DMS 273 treated with DMSO at 0.1 percent for 48 hours (cell line): Measurements from ENCODE around the gene MAGI2.

Source experiments
- DNase-seq: peaks from one replicate; lab custom pipeline; 2025; lab: John Stamatoyannopoulos, UW

The MAGI2 gene

DNA sequence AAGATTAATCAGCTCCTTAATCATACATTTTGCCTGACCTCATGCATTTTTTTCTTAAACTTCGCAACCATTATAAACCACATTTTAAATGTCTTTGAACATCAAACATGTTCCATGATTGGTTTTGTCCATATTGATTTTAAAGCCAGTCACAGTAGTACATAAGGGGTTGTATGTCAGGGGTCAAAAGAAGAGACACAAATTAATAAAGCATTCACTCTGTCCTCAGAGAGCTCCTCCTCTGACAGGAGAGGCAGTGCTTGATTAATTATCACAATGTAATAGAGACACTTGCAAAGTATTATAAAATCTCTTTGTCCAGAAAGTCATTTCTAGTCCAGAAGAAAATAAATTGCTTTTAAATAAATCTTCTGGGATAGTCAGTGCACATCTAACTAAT lies 195.5 kb downstream of the MAGI2 start:
- DNase-seq = no peak

DNA sequence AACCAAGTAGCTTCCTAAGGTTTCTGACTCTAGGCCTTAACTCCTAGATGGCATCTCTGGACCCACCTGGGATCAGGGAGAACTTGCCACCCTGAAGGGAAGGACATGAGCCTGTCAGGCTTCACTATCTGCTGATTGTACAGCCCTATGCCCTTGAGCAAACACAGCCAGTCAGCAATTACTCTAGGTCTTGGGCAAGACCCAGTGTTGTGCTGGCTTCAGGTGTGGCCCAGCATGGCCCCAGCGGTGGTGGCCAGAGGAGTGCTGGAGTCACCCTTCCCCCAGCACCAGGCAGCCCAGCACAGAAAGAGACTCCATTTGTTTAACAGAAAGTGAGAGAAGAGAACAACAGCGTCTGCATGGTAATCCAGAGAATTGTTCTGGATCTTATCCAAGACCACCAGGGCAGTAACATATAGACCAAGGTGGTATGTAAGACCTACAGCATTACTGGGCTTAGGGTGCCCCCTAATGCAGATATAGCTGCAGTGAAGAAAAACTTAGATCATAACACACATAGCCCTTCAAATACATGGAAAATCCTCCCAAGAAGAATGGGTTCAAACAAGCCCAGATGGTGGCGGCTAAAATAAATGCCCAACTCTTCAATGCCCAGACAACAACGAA lies 207.7 kb downstream of the MAGI2 start:
- DNase-seq = no peak

DNA sequence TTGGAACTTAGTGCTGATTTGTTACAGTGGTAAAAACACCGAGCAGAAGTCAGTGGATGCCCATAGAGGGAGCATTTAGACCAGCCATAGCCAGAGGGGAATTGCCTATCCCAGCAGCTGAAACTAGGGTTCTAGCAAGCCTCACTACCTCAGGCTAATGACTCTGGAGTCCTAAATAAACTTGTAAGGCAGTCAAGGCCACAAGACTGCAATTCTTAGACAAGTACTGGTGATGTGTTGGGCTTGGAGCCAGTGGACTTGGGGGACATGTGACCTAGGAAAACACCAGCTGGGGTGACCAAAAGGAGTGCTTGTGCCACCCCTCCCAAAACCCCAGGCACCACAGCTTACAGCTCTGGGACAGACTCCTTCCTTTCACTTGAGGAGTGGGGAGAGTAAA lies 209.0 kb downstream of the MAGI2 start:
- no peak for DNase-seq

GRCh38 chr7:79241288-79242060 lies 212.0 kb downstream of the MAGI2 start:
- DNase-seq = no peak

DNA sequence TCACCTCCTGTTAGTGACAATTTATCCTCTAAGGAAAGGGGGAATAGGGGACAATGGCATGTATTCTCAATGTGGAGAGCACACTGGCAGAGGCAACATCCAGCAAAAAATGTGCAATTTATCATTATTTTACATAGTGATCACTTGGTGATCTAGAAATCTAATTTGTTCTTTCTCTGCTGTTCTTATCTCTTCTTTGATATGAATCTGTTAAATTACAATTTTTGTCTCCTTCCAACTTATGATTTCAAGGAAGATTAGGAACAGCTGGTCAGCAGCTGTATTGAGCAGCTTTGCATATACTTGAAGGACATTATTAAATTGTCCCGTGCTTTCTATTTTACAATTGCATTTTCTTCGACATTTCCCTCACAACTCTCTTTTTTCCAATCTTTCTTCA lies 213.1 kb downstream of the MAGI2 start:
- no peak for DNase-seq

DNA sequence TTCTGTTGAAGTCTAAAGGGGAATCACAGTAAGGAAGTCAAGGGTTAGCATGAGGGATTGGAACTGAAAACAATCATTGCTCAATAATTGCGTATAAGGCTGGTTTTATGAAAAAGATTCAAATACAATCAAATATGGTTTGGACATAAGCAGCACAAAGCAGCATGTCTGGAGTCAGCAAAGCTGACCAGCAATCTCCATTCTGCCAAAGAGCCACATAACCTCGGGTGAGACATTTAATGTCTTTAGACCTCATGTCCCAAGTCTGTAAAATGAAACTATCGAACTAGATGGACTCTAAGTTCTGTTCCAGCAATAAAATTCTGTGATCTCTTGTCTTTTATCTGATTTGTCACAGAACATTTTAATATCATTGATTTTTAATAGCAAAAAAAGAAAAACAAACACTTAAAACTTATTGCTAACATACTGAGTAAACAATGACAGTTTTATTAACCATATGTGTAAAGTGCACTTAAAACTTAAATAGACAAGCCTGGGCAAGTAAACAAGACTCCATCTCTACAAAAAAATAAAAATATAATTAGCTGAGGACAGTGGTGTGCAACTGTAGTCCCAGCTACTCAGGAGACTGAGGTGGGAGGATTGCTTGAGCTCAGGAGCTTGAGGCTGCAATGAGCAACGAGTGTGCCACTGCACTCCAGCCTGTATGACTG lies 217.0 kb downstream of the MAGI2 start:
- DNase-seq = no peak

DNA sequence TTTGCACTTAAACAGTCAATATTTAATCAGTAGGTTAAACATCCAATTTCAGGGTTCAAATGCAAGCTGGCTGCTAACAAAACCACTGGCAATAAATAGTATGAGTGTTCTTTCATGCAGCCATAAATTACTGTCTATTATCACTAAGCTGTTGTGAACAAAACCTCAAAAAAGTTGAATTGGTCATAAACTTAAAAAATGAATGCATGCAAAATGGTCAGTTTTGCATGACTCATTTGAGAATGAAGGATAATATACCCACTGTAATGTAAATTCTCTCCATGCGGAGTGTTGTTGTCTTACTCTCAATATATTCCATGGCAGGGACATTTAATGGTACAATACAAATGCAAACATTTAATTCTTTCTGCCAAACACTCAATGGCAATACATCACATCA lies 226.4 kb downstream of the MAGI2 start:
- no peak for DNase-seq

GRCh38 chr7:79221211-79221610 lies 232.3 kb downstream of the MAGI2 start:
- no peak for DNase-seq

- DNase-seq = no peak
Observed at GRCh38 chr7:79217976-79218626, 235.4 kb downstream of the MAGI2 start.

DNA sequence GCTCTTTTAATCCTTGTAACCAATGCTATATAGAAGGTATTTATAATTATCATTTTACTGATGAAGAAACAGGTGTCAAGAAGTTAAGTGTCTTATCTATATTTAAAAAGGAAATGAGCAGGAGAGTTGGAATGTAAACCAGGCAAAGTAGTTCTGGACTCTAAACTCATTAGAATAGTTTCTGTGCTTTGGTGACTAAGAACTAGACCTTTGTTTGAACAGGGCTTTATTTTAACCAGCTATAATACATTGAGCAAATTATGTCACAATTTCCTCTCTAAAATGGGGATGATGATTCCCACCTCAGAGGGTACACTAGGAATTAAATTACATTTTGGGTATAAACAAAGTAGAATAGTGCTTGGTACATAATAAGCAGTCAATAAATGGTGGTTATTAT lies 236.0 kb downstream of the MAGI2 start:
- DNase-seq = no peak

DNA sequence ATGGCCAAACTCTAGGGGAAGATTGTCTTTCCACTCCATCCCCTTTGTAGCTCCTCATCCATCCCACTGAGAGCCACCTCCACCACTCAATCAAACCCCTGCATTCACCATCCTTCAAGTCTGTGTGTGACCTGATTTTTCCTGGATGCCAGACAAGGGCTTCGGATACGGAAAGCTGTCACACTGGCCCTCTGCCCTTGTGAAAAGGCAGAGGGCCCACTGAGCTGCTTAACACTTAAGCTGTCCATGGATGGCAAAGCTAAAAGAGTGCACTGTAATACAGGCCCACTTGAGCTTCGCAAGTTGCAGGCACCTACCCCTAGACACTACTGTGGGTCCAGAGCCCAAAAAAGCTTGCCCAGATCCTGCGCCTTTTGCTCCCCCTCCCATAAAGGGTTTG lies 237.2 kb downstream of the MAGI2 start:
- no peak for DNase-seq

DNA sequence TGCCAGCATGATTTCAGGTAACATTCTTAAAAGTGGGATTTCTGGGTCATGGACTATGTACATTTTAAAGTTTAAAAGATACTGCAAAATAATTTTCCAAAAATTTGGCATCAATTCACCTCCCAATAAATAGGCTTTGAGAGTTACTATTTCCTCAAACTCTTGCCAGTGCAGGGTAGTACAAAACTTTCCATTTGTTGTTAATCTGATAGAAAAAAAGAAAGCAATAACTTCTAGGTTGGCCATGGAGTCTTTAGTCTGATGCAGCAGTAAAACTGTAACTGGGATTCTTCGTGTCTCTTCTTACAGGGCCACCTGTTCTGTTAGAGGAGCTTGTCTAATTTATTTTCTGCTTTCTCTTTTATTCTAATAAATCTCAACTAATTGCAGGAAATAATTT lies 241.1 kb downstream of the MAGI2 start:
- no peak for DNase-seq

- DNase-seq = no peak
Observed at GRCh38 chr7:79211724-79212123, 241.7 kb downstream of the MAGI2 start.

DNA sequence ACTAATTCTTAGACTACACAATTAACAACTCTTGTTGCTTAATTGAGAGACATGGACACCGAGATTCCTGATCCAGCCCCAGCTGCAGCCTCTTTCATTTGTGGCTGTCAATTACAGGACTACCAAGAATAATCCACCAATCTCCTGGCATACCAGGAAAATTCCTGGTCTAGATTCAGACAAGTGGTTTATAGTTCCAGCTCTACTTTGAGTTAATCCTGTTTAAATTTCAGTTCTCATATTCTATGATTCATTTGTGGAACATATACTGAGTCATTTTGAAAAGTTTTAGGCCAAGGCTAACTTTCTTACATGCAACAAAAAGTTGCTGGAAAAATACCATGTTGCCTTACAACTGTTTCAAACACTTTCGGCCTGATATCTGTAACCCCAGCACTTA lies 253.5 kb downstream of the MAGI2 start:
- DNase-seq = no peak

- DNase-seq = no peak
Observed at GRCh38 chr7:79199266-79199665, 254.2 kb downstream of the MAGI2 start.

DNA sequence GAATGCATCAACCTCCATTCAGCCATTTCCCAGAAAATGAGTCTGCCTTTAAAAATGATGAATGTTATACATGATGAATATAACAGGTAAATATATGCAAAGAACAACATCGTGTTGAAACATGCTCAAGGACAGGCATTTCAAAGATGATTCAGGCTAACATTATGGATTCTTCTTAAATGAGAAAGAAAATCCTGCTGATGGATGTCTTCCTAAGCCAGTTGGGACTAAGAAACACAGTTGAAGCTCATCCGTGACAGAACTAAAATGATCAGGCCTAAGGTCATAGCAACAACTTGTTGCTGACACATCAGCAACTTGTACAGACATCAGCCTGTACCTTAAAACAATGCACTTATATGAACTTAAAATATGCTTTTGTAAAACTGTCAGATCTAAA lies 267.9 kb downstream of the MAGI2 start:
- DNase-seq = no peak

DNA sequence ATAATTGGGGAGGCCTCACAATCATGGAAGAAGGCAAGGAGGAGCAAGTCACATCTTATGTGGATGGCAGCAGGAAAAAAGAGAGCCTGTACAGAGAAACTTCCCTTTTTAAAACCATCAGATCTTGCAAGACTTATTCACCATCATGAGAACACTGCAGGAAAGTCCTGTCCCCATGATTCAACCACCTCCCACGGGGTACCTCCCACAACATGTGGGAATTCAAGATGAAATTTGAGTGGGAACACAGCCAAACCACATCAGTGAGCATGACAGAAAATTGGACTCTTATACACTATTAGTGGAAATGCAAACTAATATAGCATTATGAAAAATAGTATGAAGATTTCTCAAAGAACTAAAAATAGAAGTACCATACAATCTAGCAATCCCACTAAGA lies 271.2 kb downstream of the MAGI2 start:
- no peak for DNase-seq

DNA sequence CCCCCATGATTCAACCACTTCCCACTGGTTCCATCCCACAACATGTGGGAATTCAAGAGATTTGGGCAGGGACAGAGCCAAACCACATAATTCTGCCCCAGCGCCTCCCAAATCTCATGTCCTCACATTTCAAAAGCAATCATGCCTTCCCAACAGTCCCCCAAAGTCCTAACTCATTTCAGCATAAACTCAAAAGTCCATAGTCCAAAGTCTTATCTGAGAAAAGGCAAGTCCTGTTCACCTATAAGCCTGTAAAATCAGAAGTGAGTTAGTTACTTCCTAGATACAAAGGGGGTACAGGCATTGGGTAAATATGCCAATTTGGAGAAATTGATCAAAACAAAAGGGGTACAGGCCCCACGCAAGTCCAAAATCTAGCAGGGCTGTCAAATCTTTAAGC lies 272.9 kb downstream of the MAGI2 start:
- DNase-seq = no peak

DNA sequence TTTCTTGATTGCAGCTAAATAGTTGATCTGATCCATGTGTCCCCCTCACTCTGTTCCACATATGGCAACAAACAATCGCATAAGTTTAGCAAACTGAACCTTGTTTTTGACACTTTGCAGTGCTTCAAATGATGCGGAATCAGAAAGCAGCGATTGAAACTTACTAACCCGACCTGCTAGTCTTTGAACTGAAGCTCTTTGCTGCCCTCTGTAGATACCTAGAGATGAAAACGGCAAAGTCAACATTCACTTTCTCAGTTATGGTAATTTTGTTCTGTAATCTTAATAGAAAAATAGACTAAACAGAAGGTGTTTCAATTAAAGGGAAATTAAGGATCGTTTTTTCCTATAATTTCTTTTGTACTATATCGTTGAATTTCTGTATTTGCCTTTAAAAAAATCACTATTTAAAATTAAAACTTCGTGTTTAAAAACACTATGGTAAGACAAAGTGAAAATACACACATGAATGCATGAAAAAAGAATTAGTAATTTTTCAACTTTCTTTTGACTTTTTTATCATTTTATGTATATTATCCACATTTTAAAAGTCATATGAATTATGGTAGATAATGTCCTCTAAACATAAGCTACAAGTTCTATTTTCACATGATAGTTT lies 276.5 kb downstream of the MAGI2 start:
- no peak for DNase-seq

DNA sequence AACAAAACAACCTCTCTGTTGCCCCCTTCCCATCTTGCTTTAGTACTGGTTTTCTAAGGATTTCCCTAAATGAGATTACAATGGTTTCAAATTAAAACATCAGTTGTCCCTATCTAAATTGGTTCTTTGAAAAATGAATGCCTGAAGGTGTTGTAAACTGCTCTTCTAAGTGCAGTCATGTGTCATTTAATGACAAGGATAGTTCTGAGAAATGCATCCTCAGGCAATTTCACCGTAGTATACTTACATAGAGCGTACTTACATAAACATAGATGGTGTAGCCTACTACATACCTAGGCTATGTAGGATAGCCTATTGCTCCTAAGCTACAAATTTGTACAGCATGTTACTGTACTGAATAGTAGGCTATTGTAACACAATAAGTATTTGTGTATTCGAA lies 278.1 kb downstream of the MAGI2 start:
- DNase-seq = no peak

DNA sequence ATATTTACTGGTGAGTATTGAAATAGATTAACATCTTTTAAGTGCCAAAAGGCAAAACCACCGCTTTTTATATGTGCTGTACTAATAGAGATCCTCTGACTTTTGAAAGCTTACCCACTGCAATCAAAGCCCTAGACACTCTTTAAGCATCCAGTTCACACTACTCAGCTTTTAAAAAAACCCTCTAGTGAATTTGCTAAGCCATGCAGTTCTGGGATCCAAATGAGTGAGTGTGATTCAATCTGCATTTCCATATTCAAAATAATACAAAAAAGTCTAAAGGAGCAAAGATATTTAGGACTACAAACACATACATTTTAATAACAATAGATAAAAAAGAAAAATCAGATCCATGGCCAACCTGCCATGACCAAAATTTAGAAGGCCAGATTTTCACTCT lies 288.2 kb downstream of the MAGI2 start:
- no peak for DNase-seq

GRCh38 chr7:79159040-79159664 lies 294.3 kb downstream of the MAGI2 start:
- no peak for DNase-seq
